Esophagus muscularis mucosa (tissue), 3 donors: ENCODE measurements around the gene PRDX3.

Experiments
- CTCF ChIP-seq, 3 experiments: fragments of 200-600 bp in 2 of 3; fragments of 450-650 bp in 1 of 3; sonication (generic) in 2 of 3; IDR thresholded peaks; one replicate each; pipeline ENCODE4 v1.5.1; 2017 to 2019; ENCODE audit warnings: antibody characterized with exemption in 3 of 3, mild to moderate bottlenecking in 2 of 3, moderate library complexity in 1 of 3
- POLR2A ChIP-seq: fragments of 450-650 bp; IDR thresholded peaks from one replicate; pipeline ENCODE4 v1.6.1; 2017; ENCODE audit warnings: antibody characterized with exemption, moderate library complexity, mild to moderate bottlenecking, low read depth

GRCh38 chr10:119177708-119178371, 772 bp downstream of the PRDX3 start:
- TF ChIP-seq POLR2A = no peak
- TF ChIP-seq CTCF (IDR thresholded peaks at IDR 0.05) = no peak
